ENCODE results near the gene CDC42SE2. TPM values are rescaled to one million over a fixed set of nuclear protein-coding genes. Genes with fewer than 3 reads are reported as not detected.

CDC42SE2 gene
- total RNA-seq, 4 donors from 2014 or later = 25.2 to 38.7 (median 30.1) TPM

- no peak overlapping the region for H3K27ac ChIP-seq
- no peak for TF ChIP-seq POLR2AphosphoS5 (IDR thresholded peaks at IDR 0.05)
- TF ChIP-seq POLR2A (IDR thresholded peaks at IDR 0.05) = no peak
- no peak for TF ChIP-seq CTCF (IDR thresholded peaks at IDR 0.05)
- H3K4me3 ChIP-seq = no peak overlapping the region
- H3K27me3 ChIP-seq = no peaks in the 10 kb centered on the region
- peaks cover 0 to 7% (median 0%) of the 10 kb centered on the region in 3 donors for H3K4me1 ChIP-seq
- no peaks in the 10 kb centered on the region for H3K9me3 ChIP-seq
- WGBS, 2 donors (ENCODE audit: low coverage in 1 of 2) = 100% methylated on average over 1 of the region's 1 CpG; no CpG with 5 or more reads in 1 of the 2 donors
- no peaks in the 10 kb centered on the region for H3K36me3 ChIP-seq
- ATAC-seq = no peak
These were observed 22.0 kb downstream of the CDC42SE2 start for GRCh38 chr5:131285703-131286399.

- Histone ChIP-seq H3K4me1 (peaks cover 0 to 2% (median 0%) of the 10 kb centered on the region in 3 donors), H3K4me3 (no peak overlapping the region), H3K9me3 (no peaks in the 10 kb centered on the region), H3K27ac (no peak overlapping the region), H3K27me3 (no peaks in the 10 kb centered on the region), H3K36me3 (no peaks in the 10 kb centered on the region)
- TF ChIP-seq POLR2A (IDR thresholded peaks at IDR 0.05) (no peak), CTCF (IDR thresholded peaks at IDR 0.05) (no peak), POLR2AphosphoS5 (IDR thresholded peaks at IDR 0.05) (no peak), EP300 (IDR thresholded peaks at IDR 0.05) (no peak)
- WGBS, 2 donors (ENCODE audit: low coverage in 1 of 2) = 91 to 94% methylated on average over 4 to 5 of the region's 5 CpGs
- ATAC-seq = no peak
These were observed 22.5 kb downstream of the CDC42SE2 start for GRCh38 chr5:131286400-131286715.

GRCh38 chr5:131288328-131288727 lies 24.5 kb downstream of the CDC42SE2 start:
- H3K27ac ChIP-seq = no peak overlapping the region
- no peaks in the 10 kb centered on the region for H3K36me3 ChIP-seq
- WGBS, 2 donors (ENCODE audit: low coverage in 1 of 2) = 89 to 100% methylated on average over 1 of the region's 1 CpG
- no peaks in the 10 kb centered on the region for H3K27me3 ChIP-seq
- no peaks in the 10 kb centered on the region for H3K4me1 ChIP-seq
- no peak for ATAC-seq
- no peak for TF ChIP-seq EP300 (IDR thresholded peaks at IDR 0.05)
- no peak for TF ChIP-seq CTCF (IDR thresholded peaks at IDR 0.05)
- no peak for TF ChIP-seq POLR2AphosphoS5 (IDR thresholded peaks at IDR 0.05)
- no peak for TF ChIP-seq POLR2A (IDR thresholded peaks at IDR 0.05)
- H3K9me3 ChIP-seq = no peaks in the 10 kb centered on the region
- H3K4me3 ChIP-seq = no peak overlapping the region

GRCh38 chr5:131289738-131290137 lies 25.9 kb downstream of the CDC42SE2 start:
- Histone ChIP-seq H3K27me3 (no peaks in the 10 kb centered on the region), H3K9me3 (no peaks in the 10 kb centered on the region), H3K4me1 (no peaks in the 10 kb centered on the region), H3K27ac (no peak overlapping the region), H3K36me3 (no peaks in the 10 kb centered on the region), H3K4me3 (no peak overlapping the region)
- 95% methylated on average over 3 of the region's 3 CpGs; no CpG with 5 or more reads in 1 of the 2 donors for WGBS, 2 donors (ENCODE audit: low coverage in 1 of 2)
- ATAC-seq = no peak
- TF ChIP-seq POLR2AphosphoS5 (IDR thresholded peaks at IDR 0.05) (no peak), EP300 (IDR thresholded peaks at IDR 0.05) (no peak), CTCF (IDR thresholded peaks at IDR 0.05) (no peak)

- no peaks in the 10 kb centered on the region for H3K36me3 ChIP-seq
- H3K9me3 ChIP-seq = no peaks in the 10 kb centered on the region
- H3K27me3 ChIP-seq = no peaks in the 10 kb centered on the region
- no peak overlapping the region for H3K27ac ChIP-seq
- 83 to 85% methylated on average over 2 of the region's 2 CpGs for WGBS, 2 donors (ENCODE audit: low coverage in 1 of 2)
- no peak for TF ChIP-seq EP300 (IDR thresholded peaks at IDR 0.05)
- no peak for TF ChIP-seq POLR2A (IDR thresholded peaks at IDR 0.05)
- no peaks in the 10 kb centered on the region for H3K4me1 ChIP-seq
- ATAC-seq = no peak
- H3K4me3 ChIP-seq = no peak overlapping the region
These were observed 32.4 kb downstream of the CDC42SE2 start for GRCh38 chr5:131296213-131296672.
